GM04504 (cell line): ENCODE data around the gene PXYLP1.

Experiments
- DNase-seq: peaks from one replicate; pipeline ENCODE4 v3.0.0-alpha.2; 2012; ENCODE audit warnings: low read depth

Gene PXYLP1

DNA sequence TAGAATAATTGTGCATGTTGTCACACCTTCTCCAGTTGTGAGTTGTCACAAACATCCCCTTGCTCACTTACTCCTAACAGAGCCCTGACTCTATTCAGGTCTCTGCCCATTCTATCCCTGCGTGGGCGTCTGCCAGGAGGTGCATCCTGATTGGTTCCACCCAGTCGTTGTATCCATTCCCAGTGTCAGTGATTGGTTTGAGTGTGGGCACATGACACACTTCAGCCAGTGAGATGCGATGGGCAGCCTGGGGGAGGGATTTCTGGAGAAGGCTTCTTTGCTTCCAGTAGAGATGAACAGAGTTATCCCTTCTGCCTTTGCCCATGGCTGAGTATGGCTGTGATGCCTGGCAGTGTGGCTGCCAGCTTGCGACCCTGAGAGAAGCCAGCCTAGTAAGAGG, 18.7 kb downstream of the PXYLP1 start:
- no peak for DNase-seq

DNA sequence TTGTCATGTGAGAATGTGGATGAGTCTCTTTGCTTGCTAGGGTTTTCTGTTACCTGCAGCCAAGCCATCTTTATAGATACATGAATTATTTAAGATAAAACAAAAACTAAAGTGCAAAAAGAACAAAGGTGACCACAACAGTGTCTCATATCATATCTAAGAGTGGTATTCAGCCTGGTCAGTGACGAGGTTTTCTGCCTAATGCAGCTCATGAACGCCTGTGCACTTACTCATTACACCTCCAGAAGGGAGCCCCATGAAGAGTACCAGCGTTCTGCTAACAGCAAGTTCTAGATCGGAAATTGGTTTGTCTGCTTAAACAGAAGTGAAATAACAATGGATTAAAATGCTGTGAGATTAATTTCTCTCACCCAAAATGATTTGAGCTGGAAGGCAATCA, 19.2 kb downstream of the PXYLP1 start:
- no peak for DNase-seq

DNA sequence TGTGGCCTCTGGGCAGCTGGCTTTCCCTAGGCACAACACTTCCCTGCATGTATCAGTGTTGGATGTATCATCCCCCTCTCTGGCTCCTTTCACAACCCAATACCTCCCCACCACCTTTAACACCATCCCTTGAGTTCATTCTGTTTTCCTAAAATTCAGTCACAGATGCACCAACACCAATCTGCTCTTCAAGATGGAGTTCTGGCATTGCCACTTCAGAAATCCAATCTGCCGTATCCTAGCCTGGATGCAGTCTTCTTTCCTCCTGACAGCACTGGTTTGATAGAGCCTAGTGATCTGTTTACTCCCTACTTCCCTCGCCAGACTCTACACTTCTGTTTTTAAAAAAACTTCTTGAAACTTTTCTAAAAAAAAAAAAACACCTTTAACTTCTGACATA, 21.7 kb downstream of the PXYLP1 start:
- DNase-seq, result no peak

DNA sequence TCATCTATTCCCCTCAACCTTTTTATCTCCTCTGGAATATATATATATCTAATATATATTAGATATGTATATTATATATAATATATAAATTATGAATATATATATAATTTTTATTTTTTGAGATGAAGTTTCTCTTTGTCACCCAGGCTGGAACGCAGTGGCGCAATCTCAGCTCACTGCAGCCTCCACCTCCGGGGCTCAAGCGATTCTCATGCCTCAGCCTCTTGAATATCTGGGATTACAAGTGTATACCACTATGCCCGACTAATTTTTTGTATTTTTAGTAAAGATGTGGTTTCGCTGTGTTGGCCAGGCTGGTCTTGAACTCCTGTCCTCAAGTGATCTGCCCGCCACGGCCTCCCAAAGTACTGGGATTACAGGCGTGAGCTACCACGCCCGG, 22.2 kb downstream of the PXYLP1 start:
- no peak for DNase-seq

DNA sequence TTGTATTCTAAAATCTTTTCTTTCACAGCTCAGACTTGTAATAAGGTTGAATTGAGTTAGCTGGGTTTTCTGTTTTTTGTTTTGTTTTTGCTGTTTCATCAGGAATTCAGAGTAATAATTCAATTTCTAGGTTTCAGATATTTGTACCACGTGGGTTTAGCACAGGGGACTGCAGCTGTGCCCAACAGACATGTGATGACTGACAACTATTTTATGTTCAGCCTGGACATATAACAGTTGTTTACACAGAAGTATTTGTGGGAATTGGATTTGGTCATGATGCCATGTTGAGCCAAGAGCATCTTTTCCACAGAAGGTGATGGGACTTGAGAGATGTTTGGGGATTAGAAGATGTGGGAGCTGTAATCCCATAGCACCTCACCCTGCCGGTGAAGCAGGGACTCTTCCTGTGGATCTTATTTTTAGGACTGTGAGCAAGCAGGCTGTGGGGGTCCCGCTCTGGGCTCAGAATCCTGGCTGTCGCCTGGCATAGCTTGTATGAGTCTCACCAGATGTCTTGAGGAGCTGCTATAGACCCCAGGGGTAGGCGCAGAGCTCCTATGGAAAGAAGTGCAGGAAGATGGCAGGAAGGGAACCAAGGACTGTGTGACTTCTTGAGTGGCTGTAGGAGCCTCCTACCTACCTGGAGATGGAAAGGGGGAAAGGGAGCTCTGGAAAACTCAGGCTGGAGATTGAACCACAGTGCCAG, 23.7 kb downstream of the PXYLP1 start:
- DNase-seq, result no peak

DNA sequence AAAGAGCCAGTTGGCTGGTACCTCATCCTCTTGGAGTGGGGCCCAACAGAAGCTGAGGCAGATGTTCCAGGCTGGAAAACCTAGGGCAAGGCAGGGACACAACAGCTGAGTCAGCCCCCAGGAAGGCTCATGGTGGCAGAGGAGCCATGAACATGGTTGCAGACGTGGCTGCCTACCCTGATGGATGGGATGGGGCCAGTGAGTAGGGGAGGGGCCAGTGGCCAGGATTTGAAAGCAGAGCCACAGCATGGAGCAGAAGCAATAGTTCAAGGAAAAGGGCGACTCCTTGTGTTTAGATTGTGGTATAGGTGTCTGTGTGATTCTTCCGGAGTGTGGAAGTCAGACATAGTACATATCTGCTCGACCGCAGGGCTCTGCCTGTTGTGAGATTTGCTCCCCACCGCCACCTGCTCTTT, 24.2 kb downstream of the PXYLP1 start:
- DNase-seq, result no peak

DNA sequence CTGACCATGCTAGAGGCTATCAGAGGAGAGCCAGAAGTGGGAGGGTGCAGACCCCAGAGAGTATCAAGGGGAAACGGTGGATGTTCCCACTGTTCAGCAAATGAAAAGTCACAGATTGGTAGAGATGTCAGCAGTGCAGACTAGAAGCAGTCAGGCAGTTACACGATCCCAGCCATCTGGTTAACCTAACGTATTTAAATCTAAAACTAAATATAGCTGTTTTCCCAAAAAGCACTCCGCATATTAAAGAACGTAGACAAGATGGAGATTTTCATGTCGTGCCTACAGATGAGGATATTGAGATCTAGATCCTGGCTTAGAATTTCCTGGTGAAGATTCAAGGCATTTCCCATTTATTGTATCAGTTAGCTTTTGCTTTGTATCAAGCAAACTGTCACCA, 25.2 kb downstream of the PXYLP1 start:
- DNase-seq, result no peak

DNA sequence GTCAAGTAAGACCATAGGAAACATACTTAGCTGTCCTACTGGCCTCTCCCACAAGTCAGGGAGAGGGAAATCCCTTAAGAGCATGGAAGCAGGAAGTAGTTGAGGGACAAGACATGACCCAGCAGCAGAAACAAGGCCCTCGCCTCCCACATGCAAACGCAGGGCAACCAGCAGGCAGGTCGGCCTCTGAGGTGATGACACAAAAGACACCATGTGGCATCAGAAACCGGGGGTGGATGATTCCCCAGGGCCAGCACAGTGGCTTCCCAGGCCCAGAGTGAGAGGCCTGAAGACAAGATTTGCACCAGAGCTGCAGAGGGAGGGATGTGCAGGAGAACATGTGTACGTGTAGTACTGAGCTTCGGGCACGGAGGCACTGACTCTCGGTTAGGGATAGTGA, 26.3 kb downstream of the PXYLP1 start:
- DNase-seq, result no peak

DNA sequence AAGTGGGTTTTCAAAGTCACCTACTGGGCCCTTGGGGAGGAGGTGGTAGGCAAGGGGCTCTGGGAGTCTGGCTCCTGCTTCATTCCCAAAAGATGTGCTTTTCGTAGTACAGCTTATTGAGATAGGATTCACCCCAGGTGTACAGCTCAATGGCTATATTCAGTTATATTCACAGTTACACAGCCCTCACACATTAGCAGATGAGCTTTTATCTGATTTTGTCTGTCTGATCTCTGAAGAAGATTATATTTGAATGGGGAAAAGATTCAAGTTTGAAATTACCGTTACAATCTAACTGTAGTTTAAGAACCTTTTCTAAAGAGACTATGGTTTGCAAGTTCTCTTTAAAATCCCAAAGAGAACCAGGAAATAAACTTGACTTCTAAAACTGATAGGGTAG, 27.3 kb downstream of the PXYLP1 start:
- no peak for DNase-seq

DNA sequence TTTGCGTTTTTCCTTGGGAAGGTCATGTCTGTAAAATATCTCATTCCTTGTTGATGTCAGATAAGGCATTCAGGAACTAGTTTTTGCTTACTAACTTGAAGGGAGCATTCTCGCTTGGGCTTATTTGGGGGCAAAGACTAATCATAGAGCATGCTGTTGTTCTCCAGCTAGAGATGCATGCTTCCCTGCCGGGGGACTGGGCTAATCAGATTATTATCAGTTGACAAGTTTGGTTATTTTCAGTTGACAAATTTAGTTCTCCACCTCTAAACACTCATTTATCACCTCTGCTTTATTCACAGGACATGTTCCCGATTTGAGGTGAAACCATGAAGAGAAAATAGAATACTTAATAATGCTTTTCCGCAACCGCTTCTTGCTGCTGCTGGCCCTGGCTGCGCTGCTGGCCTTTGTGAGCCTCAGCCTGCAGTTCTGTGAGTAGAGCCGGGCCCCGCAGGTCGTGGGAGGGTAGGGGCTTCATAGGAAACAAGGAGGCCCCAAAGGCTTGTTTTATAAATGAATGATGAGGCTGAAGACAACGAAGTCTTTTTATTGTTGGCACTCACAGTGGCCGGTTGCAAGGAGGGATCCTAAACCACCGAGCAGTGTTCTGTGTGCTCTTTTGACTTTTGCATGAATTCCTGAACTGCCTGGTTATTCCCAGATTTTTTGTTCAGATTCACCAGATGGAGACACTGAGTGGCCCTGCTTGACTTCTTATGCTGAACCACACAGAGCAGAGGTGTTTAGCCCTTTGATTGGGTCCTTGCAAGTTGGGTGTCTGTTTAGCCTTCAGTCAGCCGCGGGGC, 28.4 kb downstream of the PXYLP1 start:
- DNase-seq, result no peak

DNA sequence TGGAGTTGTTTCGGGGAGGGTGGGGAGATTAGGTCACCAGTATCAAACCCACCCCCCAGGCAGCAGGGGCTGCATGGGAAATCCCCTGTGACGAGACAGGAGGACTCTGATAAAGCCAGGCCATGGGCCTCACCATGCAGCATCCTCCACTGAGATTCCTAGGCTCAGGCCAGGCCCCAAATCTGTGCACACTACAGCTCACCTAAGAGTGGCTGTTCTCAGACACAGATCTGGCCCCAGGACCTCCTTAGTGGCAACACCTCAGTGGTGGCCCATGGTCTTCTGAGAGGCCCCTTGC, 29.0 kb downstream of the PXYLP1 start:
- DNase-seq, result no peak

DNA sequence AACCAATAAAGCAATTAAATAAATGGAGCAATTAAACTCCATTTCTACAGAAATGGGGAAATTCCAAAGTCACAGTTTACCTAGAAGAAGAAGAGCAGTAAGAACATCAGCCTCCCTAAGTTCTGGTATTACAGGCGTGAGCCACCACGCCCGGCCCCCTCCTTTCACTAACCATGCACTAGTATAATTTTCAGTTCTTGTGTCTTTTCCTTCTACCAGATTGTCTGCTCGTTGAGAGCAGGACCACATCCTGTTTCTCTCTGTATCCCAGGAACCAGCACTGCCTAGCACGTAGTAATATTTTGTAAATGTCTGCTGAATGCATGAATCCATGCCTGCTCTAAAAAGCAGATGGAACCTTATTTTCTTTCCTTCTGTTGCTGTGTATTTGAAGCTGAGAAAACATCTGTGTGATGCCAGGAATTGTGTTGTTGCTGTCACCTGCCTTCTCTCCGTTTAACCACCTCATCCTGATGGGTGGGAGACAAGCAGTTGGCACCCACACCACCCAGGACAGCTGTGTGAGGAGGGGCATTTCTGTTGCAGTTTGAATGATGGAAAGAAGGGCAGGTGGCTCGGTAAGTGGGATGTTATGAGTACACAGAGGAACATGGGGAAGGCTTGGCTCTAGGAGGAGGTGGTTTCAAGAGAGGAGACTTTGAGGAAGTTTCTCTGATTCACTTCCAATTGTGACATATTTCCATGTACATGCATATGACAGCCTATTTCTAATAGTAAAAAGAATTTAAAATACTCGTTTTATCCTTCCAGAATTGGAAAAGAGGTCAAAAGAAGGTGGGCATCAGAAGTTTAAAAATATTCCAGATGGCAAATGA, 30.1 kb downstream of the PXYLP1 start:
- DNase-seq, result no peak

DNA sequence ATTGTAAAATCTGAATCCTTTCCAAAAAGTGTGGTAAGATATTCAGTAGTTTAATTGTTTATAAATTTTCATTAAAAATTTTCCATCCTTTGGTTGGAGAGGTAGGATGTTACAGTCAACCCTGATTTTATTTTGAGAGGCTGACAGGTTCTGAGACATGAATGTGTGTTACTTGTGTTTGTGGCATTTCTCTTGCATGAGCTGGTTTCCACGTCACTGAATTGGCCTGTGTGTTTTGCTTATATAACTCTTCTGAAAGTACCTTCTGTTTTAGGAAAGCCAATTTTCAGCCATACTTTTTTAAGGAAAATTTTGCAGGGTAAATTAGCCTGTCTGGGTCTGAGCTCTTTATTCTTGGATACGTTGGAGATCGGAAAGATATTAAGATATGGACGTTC, 30.7 kb downstream of the PXYLP1 start:
- DNase-seq, result no peak

DNA sequence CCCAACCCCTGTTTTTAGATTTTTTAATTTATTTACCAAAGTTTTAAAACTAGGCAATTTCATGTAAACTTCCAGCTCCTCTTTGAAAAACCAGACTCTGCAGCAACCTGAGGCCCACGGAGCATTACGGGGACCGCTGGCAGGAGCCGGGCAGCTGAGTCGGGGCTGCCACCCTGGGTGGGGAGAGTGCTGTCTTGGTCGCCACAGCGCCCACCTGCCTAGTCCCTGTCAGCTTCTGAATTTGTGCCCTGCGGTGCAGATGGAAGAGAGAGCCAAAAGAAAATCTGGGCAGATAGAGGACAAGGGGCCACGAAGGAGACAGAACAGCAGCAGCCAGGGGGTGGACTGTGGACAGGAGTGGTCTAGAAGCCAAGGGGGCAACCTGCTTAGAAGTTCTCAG, 34.6 kb downstream of the PXYLP1 start:
- no peak for DNase-seq

DNA sequence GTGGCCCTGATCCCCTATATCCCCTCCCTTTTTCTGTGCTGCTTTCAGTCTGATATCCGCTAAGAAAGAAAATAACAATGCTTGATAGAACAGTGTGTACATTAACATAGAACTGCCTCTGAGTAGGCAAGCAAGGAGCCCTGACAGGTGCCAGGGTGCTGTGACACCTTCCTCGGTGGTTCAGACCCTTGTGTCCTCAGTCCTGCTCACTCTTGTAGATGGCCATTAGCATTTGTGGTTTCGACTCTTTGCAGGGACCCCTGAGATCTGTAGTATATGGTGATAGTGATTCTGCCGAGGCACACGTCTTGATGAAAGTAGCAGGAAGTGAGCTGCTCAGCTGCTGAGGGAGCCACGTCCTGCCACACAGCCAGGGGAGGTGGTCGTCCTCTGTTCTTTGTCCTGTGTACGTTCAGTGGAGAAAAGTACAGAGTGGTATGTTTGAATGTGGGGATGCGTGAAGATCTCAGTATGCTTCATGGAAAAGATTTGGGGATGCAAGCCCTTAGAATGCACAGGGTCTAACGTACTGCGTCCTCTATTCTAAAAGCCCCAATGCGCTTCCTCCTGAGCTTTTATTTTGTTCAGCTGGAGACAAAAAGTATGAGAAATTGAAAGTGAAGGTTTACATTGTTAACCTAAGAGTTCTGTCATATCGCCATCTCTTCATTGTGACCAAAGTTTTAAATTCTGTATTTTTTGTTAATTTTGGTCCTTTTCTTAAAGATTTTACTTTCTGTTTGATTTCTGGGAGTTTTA, 35.4 kb downstream of the PXYLP1 start:
- DNase-seq, result no peak

DNA sequence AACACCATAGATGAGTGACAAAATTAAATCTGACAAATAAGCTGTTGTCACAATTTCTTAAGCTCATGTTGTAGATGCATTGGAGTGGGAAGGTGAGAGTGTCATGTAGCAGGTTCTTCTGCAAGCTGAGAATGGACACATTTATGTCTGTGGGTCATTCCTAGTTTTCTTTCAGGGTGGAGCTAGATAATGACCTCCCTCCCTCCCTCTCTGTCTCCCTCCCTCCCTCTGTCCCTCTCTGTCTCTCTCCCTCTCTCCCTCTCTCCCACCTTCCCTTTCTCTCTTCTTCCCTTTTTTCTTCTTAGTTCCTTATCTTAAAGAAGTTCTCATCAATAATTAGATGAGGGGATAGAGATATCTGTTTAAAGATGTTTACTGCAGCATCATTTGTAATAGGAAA, 36.0 kb downstream of the PXYLP1 start:
- no peak for DNase-seq

DNA sequence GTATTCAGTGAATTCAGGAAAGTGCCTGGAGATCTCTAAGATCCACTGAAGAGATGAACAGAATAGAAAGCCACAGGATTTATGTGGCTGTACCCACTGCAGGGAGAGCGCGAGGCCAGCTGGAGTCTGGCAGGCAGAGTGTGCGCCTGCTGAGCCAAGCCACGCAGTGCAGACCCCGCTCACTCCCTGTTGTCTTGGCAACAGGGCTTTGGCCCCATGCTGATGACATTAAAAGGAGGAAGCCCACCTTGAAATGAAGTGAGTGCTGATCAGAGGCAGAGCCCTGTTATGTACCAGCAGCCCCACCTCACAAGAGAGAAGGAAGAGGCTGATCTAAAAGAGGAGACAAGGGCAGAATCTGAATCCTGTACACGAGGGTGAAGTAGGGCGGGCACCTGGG, 36.7 kb downstream of the PXYLP1 start:
- no peak for DNase-seq

DNA sequence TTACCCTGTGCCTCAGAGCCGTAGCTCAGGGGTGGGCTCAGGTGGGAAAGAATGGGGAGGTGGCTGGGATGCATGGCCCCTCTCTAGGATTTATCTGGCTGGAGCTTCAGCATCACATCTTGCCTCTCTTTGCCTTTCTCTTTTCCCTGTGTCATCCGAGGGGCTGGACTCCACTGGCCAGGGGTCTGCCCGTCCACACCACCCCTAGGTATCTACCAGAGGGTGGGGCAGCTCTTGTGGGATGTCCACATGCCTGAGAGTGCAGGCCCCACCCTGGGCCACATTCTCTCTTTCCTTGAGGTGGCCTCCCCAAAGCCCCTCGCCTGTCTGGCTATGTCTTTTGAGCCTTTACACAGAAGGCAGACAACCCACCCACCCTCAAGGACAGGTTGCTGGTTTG, 37.2 kb downstream of the PXYLP1 start:
- no peak for DNase-seq

DNA sequence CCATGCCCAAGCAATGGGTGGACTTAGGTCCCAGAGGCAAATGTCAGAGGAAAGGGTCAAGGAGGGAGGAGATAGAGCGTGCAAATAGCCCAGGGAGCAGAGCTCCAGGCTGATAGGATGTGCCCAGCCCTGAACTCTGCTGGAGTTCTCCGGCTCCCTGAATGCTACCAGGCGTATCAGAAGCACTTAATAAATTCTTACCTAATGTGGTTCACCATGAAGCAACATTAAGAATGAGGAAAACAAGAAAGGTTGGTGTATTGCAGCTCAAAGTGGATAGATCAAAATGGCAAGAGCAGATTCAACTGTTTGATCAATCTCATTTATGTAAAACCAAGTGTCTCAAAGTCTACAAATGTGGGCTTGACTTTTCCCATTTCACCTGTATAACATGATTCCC, 38.3 kb downstream of the PXYLP1 start:
- DNase-seq, result no peak

DNA sequence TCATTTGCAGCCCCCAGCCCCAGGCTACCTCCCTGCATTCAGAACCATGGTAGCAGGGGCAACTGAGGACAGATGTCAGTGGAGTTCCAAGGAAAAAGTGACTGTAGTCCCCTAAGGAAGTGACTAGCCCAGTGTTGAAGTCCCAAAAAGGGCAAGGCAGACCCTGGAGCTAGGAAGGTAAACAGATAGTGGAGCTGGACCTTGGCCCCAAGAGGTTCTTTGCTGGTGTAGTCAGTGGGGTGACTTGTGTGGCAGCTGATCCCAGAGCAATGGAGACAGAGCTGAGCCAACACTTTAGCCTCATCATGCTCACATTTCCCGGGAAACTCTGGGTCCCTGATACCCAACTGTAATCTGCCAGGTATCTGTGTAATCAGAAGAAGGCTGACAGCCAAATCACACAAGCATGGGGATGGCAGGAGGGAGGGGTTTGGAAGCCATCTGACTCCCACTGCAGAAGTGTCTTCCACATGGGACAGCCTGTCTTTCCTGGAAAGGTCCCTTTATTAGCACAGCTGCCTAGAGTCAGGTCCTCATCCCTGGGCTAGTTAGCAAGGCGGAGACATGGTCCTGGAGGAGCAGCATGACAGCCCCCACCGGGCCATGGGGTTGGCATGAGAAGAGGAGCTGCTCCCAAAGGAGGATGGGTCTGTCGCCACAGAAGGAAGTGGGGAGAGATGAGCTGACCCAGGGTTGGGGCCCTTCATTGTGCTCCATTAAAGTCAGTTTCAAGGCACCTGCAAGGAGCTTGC, 39.8 kb downstream of the PXYLP1 start:
- DNase-seq, result no peak

DNA sequence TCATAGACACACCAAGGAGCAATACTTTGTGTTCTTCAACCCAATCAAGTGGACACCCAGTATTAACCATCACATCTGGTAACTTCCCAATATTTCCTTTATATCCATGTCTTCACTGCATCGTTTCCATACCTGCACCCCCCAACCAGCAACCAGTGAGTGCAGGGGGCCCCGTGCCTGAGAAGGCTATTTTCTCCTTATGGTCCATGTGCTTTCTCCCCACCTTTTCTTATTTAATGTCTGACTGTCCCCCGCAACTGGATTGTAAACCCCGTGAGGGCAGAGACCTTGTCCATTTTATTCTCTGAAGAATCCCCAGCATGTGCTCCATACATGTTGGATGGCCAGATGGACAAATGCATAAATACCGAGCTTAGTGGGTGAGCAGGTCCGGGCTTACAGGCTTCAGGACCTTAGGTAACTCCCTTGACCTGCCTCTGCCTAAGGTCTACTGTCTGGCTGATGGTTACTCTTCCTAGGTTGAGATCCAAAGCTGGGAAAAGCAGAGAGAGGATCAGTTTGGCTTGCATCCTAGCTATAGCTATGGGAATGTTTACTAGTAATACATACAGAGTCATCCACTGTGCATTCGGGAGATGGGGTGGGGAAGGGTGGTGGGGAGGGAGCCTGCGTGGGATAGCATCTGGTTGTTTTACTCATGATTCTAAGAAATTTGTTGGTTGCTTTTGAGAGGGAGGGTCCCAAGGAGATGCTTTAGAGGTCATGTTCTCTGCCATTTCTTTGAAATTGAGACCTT, 41.5 kb downstream of the PXYLP1 start:
- DNase-seq, result no peak
